H9 (cell line): ENCODE data around the gene ITSN1. TPM values are rescaled to one million over a fixed set of nuclear protein-coding genes. Genes with fewer than 3 reads are reported as not detected.
A peak's percentile ranks its signal among the peaks of the same experiment; 100 is the strongest.

Experiments used
- DNase-seq: peaks from one replicate; pipeline ENCODE4 v3.0.0-alpha.2; 2017
- H2AFZ ChIP-seq: one replicate; pipeline ENCODE4 v1.6.1; 2013; ENCODE audit warnings: mild to moderate bottlenecking, low read length, control low read depth, moderate library complexity
- H2AK5ac ChIP-seq: 2 replicates; pipeline ENCODE4 v1.6.1; 2013; ENCODE audit warnings: low read length, control low read depth, mixed read lengths; ENCODE audit not compliant: insufficient read length
- H2BK120ac ChIP-seq: one replicate; pipeline ENCODE4 v1.6.1; 2013; ENCODE audit warnings: low read depth, mild to moderate bottlenecking, low read length, control low read depth, inconsistent platforms; ENCODE audit not compliant: poor library complexity, severe bottlenecking
- H2BK12ac ChIP-seq: 2 replicates; pipeline ENCODE4 v1.6.1; 2013; ENCODE audit warnings: low read length, control low read depth, mixed read lengths, low read depth; ENCODE audit not compliant: insufficient read length
- H2BK15ac ChIP-seq: 2 replicates; pipeline ENCODE4 v1.6.1; 2013; ENCODE audit warnings: low read depth, low read length, control low read depth
- H2BK20ac ChIP-seq: one replicate; pipeline ENCODE4 v1.6.1; 2013; ENCODE audit warnings: low read depth, mild to moderate bottlenecking, low read length, control low read depth, inconsistent platforms; ENCODE audit not compliant: poor library complexity, severe bottlenecking
- H2BK5ac ChIP-seq: 2 replicates; pipeline ENCODE4 v1.6.1; 2013; ENCODE audit warnings: low read length, control low read depth, mixed read lengths; ENCODE audit not compliant: insufficient read length
- H3K14ac ChIP-seq: 2 replicates; pipeline ENCODE4 v1.6.1; 2013; ENCODE audit warnings: low read length, control low read depth; ENCODE audit not compliant: insufficient read depth
- H3K18ac ChIP-seq: 2 replicates; pipeline ENCODE4 v1.6.1; 2013; ENCODE audit warnings: low read depth, mild to moderate bottlenecking, mixed read lengths, low read length, control low read depth; ENCODE audit not compliant: insufficient read length
- H3K23ac ChIP-seq: 2 replicates; pipeline ENCODE4 v1.6.1; 2013; ENCODE audit warnings: low read length, control low read depth, mixed read lengths, low read depth; ENCODE audit not compliant: insufficient read length
- H3K23me2 ChIP-seq: 2 replicates; pipeline ENCODE4 v1.6.1; 2013; ENCODE audit warnings: low read depth, mild to moderate bottlenecking, mixed read lengths, low read length, control low read depth; ENCODE audit not compliant: insufficient read length, poor library complexity, severe bottlenecking
- H3K27ac ChIP-seq: 2 replicates; pipeline ENCODE4 v1.5.1; 2013; ENCODE audit warnings: low read length, control low read depth, mixed read lengths, low read depth; ENCODE audit not compliant: insufficient read length
- H3K27me3 ChIP-seq: 2 replicates; pipeline ENCODE4 v1.6.1; 2013; ENCODE audit warnings: low read length, control low read depth, inconsistent platforms; ENCODE audit not compliant: insufficient read depth
- H3K4ac ChIP-seq: 2 replicates; pipeline ENCODE4 v1.6.1; 2013; ENCODE audit warnings: low read depth, mild to moderate bottlenecking, control low read depth, inconsistent platforms, low read length, moderate library complexity
- H3K4me1 ChIP-seq: 2 replicates; pipeline ENCODE4 v1.6.1; 2013; ENCODE audit warnings: low read length, control low read depth, inconsistent platforms; ENCODE audit not compliant: insufficient read depth
- H3K4me2 ChIP-seq: 2 replicates; pipeline ENCODE4 v1.6.1; 2013; ENCODE audit warnings: low read length, control low read depth, mixed read lengths; ENCODE audit not compliant: insufficient read length, insufficient read depth
- H3K56ac ChIP-seq: 2 replicates; pipeline ENCODE4 v1.6.1; 2013; ENCODE audit warnings: low read depth, mild to moderate bottlenecking, mixed read lengths, low read length, control low read depth; ENCODE audit not compliant: insufficient read length
- H3K79me1 ChIP-seq: 2 replicates; pipeline ENCODE4 v1.6.1; 2013; ENCODE audit warnings: low read depth, mild to moderate bottlenecking, moderate library complexity, low read length, control low read depth, inconsistent platforms; ENCODE audit not compliant: insufficient read depth, poor library complexity, severe bottlenecking
- H3K79me2 ChIP-seq: 2 replicates; pipeline ENCODE4 v1.6.1; 2013; ENCODE audit warnings: low read length, control low read depth, inconsistent platforms; ENCODE audit not compliant: insufficient read depth
- H3K9ac ChIP-seq: 2 replicates; pipeline ENCODE4 v1.6.1; 2013; ENCODE audit warnings: low read length, control low read depth, mixed read lengths; ENCODE audit not compliant: insufficient read length; ENCODE audit errors: extremely low read depth
- H3K9me3 ChIP-seq: one replicate; pipeline ENCODE4 v1.6.1; 2013; ENCODE audit warnings: low read depth, low read length, inconsistent platforms; ENCODE audit not compliant: control insufficient read depth
- H3T11ph ChIP-seq: one replicate; pipeline ENCODE4 v1.6.1; 2013; ENCODE audit warnings: mild to moderate bottlenecking, low read length, control low read depth, inconsistent platforms
- H4K20me1 ChIP-seq: one replicate; pipeline ENCODE4 v1.6.1; 2013; ENCODE audit not compliant: control insufficient read depth, insufficient read length, insufficient read depth
- H4K5ac ChIP-seq: 2 replicates; pipeline ENCODE4 v1.6.1; 2013; ENCODE audit warnings: low read depth, mild to moderate bottlenecking, mixed read lengths, low read length, control low read depth; ENCODE audit not compliant: insufficient read length
- H4K8ac ChIP-seq: replicated peaks from 2 replicates; pipeline ENCODE4 v1.6.1; 2013; ENCODE audit warnings: low read length, control low read depth, mixed read lengths, low read depth; ENCODE audit not compliant: insufficient read length
- H4K91ac ChIP-seq: 2 replicates; pipeline ENCODE4 v1.6.1; 2013; ENCODE audit warnings: low read depth, mild to moderate bottlenecking, moderate library complexity, mixed read lengths, low read length, control low read depth; ENCODE audit not compliant: insufficient read length
- H3K27ac Mint-ChIP-seq, 3 experiments: 2 replicates in 2 of 3; 3 replicates in 1 of 3; pipeline ENCODE4 v1.8.0; 2020 to 2021; ENCODE audit warnings: mixed read lengths in 3 of 3, mild to moderate bottlenecking in 1 of 3, moderate library complexity in 1 of 3
- H3K27me3 Mint-ChIP-seq: 2 replicates; pipeline ENCODE4 v1.8.0; 2021; ENCODE audit warnings: low read depth, mild to moderate bottlenecking, moderate library complexity, mixed read lengths
- H3K36me3 Mint-ChIP-seq, 3 experiments: 2 replicates in 2 of 3; 3 replicates in 1 of 3; pipeline ENCODE4 v1.8.0; 2020 to 2021; ENCODE audit warnings: low read depth in 3 of 3, mixed read lengths in 3 of 3; ENCODE audit not compliant: insufficient read depth in 1 of 3
- H3K4me1 Mint-ChIP-seq, 2 experiments: 2 replicates each; pipeline ENCODE4 v1.8.0; 2020; ENCODE audit warnings: mixed read lengths in 2 of 2
- H3K4me3 Mint-ChIP-seq, 2 experiments: 2 replicates in 1 of 2; 3 replicates in 1 of 2; pipeline ENCODE4 v1.8.0; 2020 to 2021; ENCODE audit warnings: mild to moderate bottlenecking in 2 of 2, mixed read lengths in 2 of 2, moderate library complexity in 1 of 2
- H3K9me3 Mint-ChIP-seq, 2 experiments: 2 replicates in 1 of 2; 3 replicates in 1 of 2; pipeline ENCODE4 v1.8.0; 2020; ENCODE audit warnings: mild to moderate bottlenecking in 2 of 2, mixed read lengths in 2 of 2, moderate library complexity in 1 of 2
- CTCF ChIP-seq: fragments of 200-600 bp; sonication (generic); conservative IDR thresholded peaks from 3 replicates; pipeline ENCODE4 v1.8.0; 2021; ENCODE audit warnings: antibody characterized with exemption, mild to moderate bottlenecking
- WGBS: extraction: QIAGEN DNeasy Blood & Tissue Kit; methylation state at CpG from one replicate; pipeline ENCODE4 v1.1.7; 2013; ENCODE audit warnings: missing lambda C conversion rate, low lambda C conversion rate, mixed read lengths; ENCODE audit not compliant: insufficient read length; ENCODE audit errors: extremely low coverage; 5-methylcytosine and 5-hydroxymethylcytosine counted together
- total RNA-seq: library from RNA; stranded (reverse); gene quantifications from 2 replicates; pipeline ENCODE4 v1.2.1, GENCODE V29; 2021

Gene ITSN1
- total RNA-seq, 1 experiment from 2014 or later, result 94.2 TPM

GRCh38 chr21:33774551-33774950 lies 132.2 kb downstream of the ITSN1 start:
- H4K8ac ChIP-seq, result no peak overlapping the region
- no peak overlapping the region for H3K56ac ChIP-seq
- no CpG with 5 or more reads among the region's 4 CpGs for whole genome bisulfite sequencing
- no peak overlapping the region for H3K14ac ChIP-seq
- DNase-seq, result no peak
- no peaks in the 10 kb centered on the region for H3K79me2 ChIP-seq
- Mint-ChIP-seq H3K27me3 (no peaks in the 10 kb centered on the region), H3K4me3 (no peak overlapping the region), H3K27ac (peak overlapping the region in 1 of 3 experiments; percentile 46; a peak in 2 of 7 replicates), H3K36me3 (peaks cover 59 to 80% (median 79%) of the 10 kb centered on the region in 3 experiments), H3K9me3 (peaks cover 6 to 10% of the 10 kb centered on the region in 2 experiments; a peak in 3 of 5 replicates), H3K4me1 (no peaks in the 10 kb centered on the region)
- TF ChIP-seq CTCF, result no peak
- no peaks in the 10 kb centered on the region for H3K27me3 ChIP-seq
- no peak overlapping the region for H2BK12ac ChIP-seq
- H4K20me1 ChIP-seq, result no peaks in the 10 kb centered on the region
- H3K4me1 ChIP-seq, result no peaks in the 10 kb centered on the region
- H3K23me2 ChIP-seq, result no peaks in the 10 kb centered on the region
- no peak overlapping the region for H3K18ac ChIP-seq
- no peak overlapping the region for H3K23ac ChIP-seq
- no peak overlapping the region for H2AFZ ChIP-seq
- peaks cover 2% of the 10 kb centered on the region for H3K79me1 ChIP-seq
- no peak overlapping the region for H2BK120ac ChIP-seq
- H3K27ac ChIP-seq, result no peak overlapping the region
- H3T11ph ChIP-seq, result no peak overlapping the region
- H2BK5ac ChIP-seq, result no peak overlapping the region
- no peak overlapping the region for H4K91ac ChIP-seq
- no peak overlapping the region for H2AK5ac ChIP-seq
- H3K4ac ChIP-seq, result no peak overlapping the region
- no peak overlapping the region for H3K9ac ChIP-seq
- no peak overlapping the region for H3K4me2 ChIP-seq
- no peak overlapping the region for H2BK15ac ChIP-seq
- H4K5ac ChIP-seq, result no peak overlapping the region
- no peaks in the 10 kb centered on the region for H3K9me3 ChIP-seq
- no peak overlapping the region for H2BK20ac ChIP-seq
